Measurements from ENCODE around the gene C19orf33.

DNA sequence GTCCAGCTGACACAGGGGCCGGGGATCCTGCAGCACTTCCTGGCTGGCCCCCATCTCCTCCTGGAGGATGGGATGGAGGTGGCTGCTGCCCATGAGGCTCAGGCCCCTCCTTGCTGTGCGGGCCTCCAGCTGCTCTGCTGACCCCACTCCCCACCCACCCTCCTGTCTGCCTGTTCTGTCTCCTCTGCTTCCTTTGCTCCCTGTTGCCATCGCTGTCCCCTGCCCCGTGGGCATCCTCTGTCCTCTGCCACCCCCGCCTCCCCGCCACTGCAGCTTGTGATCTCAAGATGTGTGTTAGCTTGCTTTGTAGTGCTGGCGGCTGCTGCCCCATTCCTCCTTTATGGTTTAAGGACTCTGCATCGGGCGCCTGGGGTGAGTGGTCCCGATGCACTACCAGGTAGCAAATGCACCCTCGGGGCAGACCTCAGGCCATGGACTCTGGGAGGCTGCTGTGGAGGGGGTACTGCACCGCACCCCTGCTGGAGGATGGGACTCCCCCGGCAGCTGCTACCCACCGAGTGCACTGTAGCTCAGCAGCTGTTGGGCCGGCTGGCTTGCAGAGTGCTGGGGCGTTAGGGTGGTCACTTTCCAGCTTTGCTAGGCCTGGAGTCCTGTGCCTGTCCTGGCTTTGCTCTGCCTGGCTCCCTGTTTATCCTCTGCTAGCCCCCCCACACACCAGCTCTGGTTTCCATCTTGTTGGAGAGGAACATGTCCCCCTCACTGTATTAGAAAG lies 15.8 kb upstream of the C19orf33 start:
- TF ChIP-seq, protein P1, sequence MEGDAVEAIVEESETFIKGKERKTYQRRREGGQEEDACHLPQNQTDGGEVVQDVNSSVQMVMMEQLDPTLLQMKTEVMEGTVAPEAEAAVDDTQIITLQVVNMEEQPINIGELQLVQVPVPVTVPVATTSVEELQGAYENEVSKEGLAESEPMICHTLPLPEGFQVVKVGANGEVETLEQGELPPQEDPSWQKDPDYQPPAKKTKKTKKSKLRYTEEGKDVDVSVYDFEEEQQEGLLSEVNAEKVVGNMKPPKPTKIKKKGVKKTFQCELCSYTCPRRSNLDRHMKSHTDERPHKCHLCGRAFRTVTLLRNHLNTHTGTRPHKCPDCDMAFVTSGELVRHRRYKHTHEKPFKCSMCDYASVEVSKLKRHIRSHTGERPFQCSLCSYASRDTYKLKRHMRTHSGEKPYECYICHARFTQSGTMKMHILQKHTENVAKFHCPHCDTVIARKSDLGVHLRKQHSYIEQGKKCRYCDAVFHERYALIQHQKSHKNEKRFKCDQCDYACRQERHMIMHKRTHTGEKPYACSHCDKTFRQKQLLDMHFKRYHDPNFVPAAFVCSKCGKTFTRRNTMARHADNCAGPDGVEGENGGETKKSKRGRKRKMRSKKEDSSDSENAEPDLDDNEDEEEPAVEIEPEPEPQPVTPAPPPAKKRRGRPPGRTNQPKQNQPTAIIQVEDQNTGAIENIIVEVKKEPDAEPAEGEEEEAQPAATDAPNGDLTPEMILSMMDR (IDR thresholded peaks at IDR 0.05), result no peak
- TF ChIP-seq POLR2AphosphoS5 (IDR thresholded peaks at IDR 0.05) (no peak), POLR2A (IDR thresholded peaks at IDR 0.05) (no peak)
